ENCODE data around the gene GALM. TPM values are rescaled to one million over a fixed set of nuclear protein-coding genes. Genes with fewer than 3 reads are reported as not detected.

The GALM gene
- total RNA-seq, 1 donor from 2014 or later, result 1.0 TPM

DNA sequence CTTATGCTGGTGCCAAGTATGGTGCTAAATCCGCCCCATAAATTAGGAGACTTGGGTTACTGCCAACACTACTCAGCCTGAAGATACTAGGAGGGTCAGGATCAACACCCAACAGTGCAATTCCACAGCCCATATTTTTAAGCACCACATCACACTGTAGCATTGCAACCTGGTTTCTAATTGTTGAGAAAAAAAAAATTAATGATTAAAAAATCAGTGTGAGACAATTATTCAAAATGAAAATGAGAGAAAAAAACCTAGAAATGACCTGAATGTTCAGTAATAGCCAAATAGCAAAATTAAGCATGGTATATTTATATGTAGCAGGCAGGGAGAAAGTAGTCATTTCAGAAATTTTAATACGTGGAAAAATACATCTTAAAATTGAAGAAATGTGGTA lies 33.9 kb upstream of the GALM start:
- H3K36me3 Mint-ChIP-seq (ENCODE audit: unreplicated experiment), result no peaks in the 10 kb centered on the region
- no peaks in the 10 kb centered on the region for H3K4me1 Mint-ChIP-seq (ENCODE audit: low read depth, unreplicated experiment)
- no peaks in the 10 kb centered on the region for H3K27me3 Mint-ChIP-seq (ENCODE audit: unreplicated experiment)
- H3K4me3 Mint-ChIP-seq (ENCODE audit: unreplicated experiment), result no peak overlapping the region
- no peak for DNase-seq
- TF ChIP-seq, protein P1, sequence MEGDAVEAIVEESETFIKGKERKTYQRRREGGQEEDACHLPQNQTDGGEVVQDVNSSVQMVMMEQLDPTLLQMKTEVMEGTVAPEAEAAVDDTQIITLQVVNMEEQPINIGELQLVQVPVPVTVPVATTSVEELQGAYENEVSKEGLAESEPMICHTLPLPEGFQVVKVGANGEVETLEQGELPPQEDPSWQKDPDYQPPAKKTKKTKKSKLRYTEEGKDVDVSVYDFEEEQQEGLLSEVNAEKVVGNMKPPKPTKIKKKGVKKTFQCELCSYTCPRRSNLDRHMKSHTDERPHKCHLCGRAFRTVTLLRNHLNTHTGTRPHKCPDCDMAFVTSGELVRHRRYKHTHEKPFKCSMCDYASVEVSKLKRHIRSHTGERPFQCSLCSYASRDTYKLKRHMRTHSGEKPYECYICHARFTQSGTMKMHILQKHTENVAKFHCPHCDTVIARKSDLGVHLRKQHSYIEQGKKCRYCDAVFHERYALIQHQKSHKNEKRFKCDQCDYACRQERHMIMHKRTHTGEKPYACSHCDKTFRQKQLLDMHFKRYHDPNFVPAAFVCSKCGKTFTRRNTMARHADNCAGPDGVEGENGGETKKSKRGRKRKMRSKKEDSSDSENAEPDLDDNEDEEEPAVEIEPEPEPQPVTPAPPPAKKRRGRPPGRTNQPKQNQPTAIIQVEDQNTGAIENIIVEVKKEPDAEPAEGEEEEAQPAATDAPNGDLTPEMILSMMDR (IDR thresholded peaks at IDR 0.05; ENCODE audit: partially characterized antibody, unreplicated experiment), result no peak
- H3K9me3 Mint-ChIP-seq (ENCODE audit: unreplicated experiment), result peaks cover 2% of the 10 kb centered on the region
- H3K27ac Mint-ChIP-seq (ENCODE audit: unreplicated experiment), result no peak overlapping the region

DNA sequence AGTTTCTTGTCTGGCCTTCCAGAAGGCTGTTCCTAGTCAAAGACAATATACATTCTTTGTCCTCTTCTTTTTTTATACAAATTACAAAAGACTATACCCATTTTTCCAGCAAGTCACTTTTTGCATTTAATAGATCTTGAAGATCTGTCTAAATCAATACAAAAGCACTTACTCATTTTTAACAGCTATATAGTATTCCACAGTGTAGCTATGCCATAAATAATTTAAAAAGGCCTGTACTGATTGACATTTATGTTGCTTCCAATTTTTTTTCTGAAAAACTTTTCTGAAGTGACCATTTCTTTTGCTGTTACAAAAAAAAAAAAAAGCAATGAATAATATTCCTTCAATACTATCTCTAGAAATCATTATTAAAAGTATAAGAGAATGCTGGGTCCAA lies 32.9 kb upstream of the GALM start:
- Mint-ChIP-seq H3K9me3 (ENCODE audit: unreplicated experiment) (peaks cover 2% of the 10 kb centered on the region), H3K27me3 (ENCODE audit: unreplicated experiment) (no peaks in the 10 kb centered on the region), H3K36me3 (ENCODE audit: unreplicated experiment) (no peaks in the 10 kb centered on the region), H3K4me1 (ENCODE audit: low read depth, unreplicated experiment) (no peaks in the 10 kb centered on the region), H3K27ac (ENCODE audit: unreplicated experiment) (no peak overlapping the region), H3K4me3 (ENCODE audit: unreplicated experiment) (no peak overlapping the region)
- TF ChIP-seq, protein P1 (IDR thresholded peaks at IDR 0.05; ENCODE audit: partially characterized antibody, unreplicated experiment), result no peak
- DNase-seq, result no peak

DNA sequence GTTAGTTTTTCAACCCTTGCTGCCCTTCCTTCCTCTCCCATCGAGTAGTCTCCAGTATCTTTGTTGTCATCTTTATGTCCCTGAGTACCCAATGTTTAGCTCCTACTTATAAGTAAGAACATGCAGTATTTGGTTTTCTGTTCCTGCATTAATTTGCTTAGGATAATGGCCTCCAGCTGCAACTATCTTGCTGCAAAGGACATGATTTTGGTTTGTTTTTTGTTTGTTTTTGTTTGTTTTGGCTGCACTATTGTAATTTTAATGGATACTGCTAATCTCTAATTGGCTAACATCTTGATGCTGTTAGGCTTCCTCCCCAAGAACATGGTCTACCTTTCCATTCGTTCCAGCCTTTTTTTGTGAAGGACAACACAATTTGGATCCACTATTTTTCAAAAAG lies 32.0 kb upstream of the GALM start:
- H3K4me1 Mint-ChIP-seq (ENCODE audit: low read depth, unreplicated experiment), result no peaks in the 10 kb centered on the region
- no peak for DNase-seq
- H3K27me3 Mint-ChIP-seq (ENCODE audit: unreplicated experiment), result no peaks in the 10 kb centered on the region
- peaks cover under 1% of the 10 kb centered on the region for H3K9me3 Mint-ChIP-seq (ENCODE audit: unreplicated experiment)
- TF ChIP-seq, protein P1 (IDR thresholded peaks at IDR 0.05; ENCODE audit: partially characterized antibody, unreplicated experiment), result no peak
- no peak overlapping the region for H3K4me3 Mint-ChIP-seq (ENCODE audit: unreplicated experiment)
- no peak overlapping the region for H3K27ac Mint-ChIP-seq (ENCODE audit: unreplicated experiment)
- no peaks in the 10 kb centered on the region for H3K36me3 Mint-ChIP-seq (ENCODE audit: unreplicated experiment)

DNA sequence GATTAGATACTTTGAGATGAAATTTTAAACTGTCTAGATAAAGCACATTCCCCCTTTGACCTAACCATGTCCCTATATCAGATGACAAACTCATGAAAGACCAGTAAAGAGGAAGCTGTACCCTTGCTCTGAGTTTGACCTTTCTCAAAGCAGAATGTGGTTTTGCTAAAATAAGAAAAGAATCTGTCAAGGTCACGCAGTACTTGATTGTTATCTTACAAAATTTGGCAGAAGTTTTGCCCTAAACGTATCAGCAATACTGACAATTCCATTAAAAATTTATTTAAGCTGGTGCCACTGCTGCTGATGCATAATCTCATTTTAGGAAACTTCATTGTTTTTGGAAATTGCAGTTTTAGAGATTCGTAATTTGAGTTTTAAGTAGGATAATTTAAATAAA lies 31.2 kb upstream of the GALM start:
- Mint-ChIP-seq H3K4me1 (ENCODE audit: low read depth, unreplicated experiment) (no peaks in the 10 kb centered on the region), H3K27me3 (ENCODE audit: unreplicated experiment) (no peaks in the 10 kb centered on the region), H3K36me3 (ENCODE audit: unreplicated experiment) (no peaks in the 10 kb centered on the region), H3K27ac (ENCODE audit: unreplicated experiment) (no peak overlapping the region), H3K4me3 (ENCODE audit: unreplicated experiment) (no peak overlapping the region), H3K9me3 (ENCODE audit: unreplicated experiment) (no peaks in the 10 kb centered on the region)
- TF ChIP-seq, protein P1 (IDR thresholded peaks at IDR 0.05; ENCODE audit: partially characterized antibody, unreplicated experiment), result no peak
- DNase-seq, result no peak

DNA sequence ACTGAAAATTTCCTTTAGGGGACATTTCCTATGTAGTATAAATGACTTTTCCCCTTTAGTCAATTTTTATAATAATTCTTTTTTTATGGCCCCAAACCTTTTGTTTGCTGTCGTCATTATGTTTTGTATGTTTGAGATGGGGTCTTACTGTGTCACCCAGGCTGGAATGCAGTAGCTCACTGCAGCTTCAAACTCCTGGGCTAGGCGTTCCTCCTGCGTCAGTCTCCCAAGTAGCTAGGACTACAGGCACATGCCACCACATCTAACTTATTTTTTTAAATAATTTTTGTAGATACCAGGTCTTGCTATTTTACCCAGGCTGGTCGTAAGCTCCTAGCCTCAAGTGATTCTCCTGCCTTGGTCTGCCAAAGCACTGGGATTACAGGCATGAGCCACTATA lies 30.8 kb upstream of the GALM start:
- no peaks in the 10 kb centered on the region for H3K36me3 Mint-ChIP-seq (ENCODE audit: unreplicated experiment)

More for the DNA sequence above, 30.8 kb upstream of the GALM start:
- H3K4me1 Mint-ChIP-seq (ENCODE audit: low read depth, unreplicated experiment), result no peaks in the 10 kb centered on the region
- H3K4me3 Mint-ChIP-seq (ENCODE audit: unreplicated experiment), result no peak overlapping the region
- no peak overlapping the region for H3K27ac Mint-ChIP-seq (ENCODE audit: unreplicated experiment)
- no peaks in the 10 kb centered on the region for H3K27me3 Mint-ChIP-seq (ENCODE audit: unreplicated experiment)
- no peak for DNase-seq
- TF ChIP-seq, protein P1 (IDR thresholded peaks at IDR 0.05; ENCODE audit: partially characterized antibody, unreplicated experiment), result no peak
- H3K9me3 Mint-ChIP-seq (ENCODE audit: unreplicated experiment), result no peaks in the 10 kb centered on the region
